IMR-90 (cell line): ENCODE results near the gene ARHGAP8. TPM values are rescaled to one million over a fixed set of nuclear protein-coding genes. Genes with fewer than 3 reads are reported as not detected.

Source experiments
- ATAC-seq: fragments of 200-7000 bp; cut with Tn5 transposase; 2 replicates; pipeline ENCODE4 v1.9.1; 2020; ENCODE audit warnings: low read depth, mild to moderate bottlenecking, moderate library complexity
- BruUV-seq: library from RNA; stranded (reverse); fragments of 400-500 nt; replicated peaks from 2 replicates; lab custom pipeline; 2021; lab: Mats Ljungman, UMichigan
- CTCF ChIA-PET: fragments of 300-600 bp; formaldehyde crosslinking; extraction: SDS; loops from one replicate; lab custom pipeline; 2021; ENCODE audit warnings: antibody characterized with exemption; lab: Yijun Ruan, JAX
- POLR2A ChIA-PET: fragments of 300-600 bp; sonication (Branson Sonifier 250); formaldehyde crosslinking; loops from one replicate; lab custom pipeline; 2022; ENCODE audit warnings: antibody characterized with exemption; ENCODE audit not compliant: unreplicated experiment; lab: Charles Lee
- DNase-seq: peaks from one replicate; pipeline ENCODE4 v3.0.0; 2013
- H2AFZ ChIP-seq: replicated peaks from 2 replicates; pipeline ENCODE3; 2013; ENCODE audit warnings: low read length, mild to moderate bottlenecking; ENCODE audit not compliant: poor library complexity
- H2AK5ac ChIP-seq: 2 replicates; pipeline ENCODE4 v1.6.1; 2013; ENCODE audit warnings: low read depth, low read length, inconsistent platforms
- H2AK9ac ChIP-seq: replicated peaks from 2 replicates; pipeline ENCODE3; 2013; ENCODE audit warnings: mild to moderate bottlenecking, low read depth, low read length, moderate library complexity; ENCODE audit not compliant: poor library complexity
- H2BK120ac ChIP-seq: 2 replicates; pipeline ENCODE4 v1.6.1; 2013; ENCODE audit warnings: low read depth, low read length, inconsistent platforms
- H2BK15ac ChIP-seq: 3 replicates; pipeline ENCODE4 v1.6.1; 2013; ENCODE audit warnings: low read depth, low read length, inconsistent platforms
- H2BK20ac ChIP-seq: 2 replicates; pipeline ENCODE4 v1.6.1; 2013; ENCODE audit warnings: low read depth, mild to moderate bottlenecking, inconsistent platforms, low read length, moderate library complexity
- H2BK5ac ChIP-seq: 2 replicates; pipeline ENCODE4 v1.6.1; 2013; ENCODE audit warnings: mild to moderate bottlenecking, low read depth, low read length, inconsistent platforms; ENCODE audit not compliant: poor library complexity, severe bottlenecking
- H3K14ac ChIP-seq: replicated peaks from 2 replicates; pipeline ENCODE4 v1.6.1; 2013; ENCODE audit warnings: low read depth, low read length, inconsistent platforms
- H3K18ac ChIP-seq: 2 replicates; pipeline ENCODE4 v1.6.1; 2013; ENCODE audit warnings: low read depth, low read length, control low read depth
- H3K23ac ChIP-seq: 2 replicates; pipeline ENCODE4 v1.6.1; 2013; ENCODE audit warnings: low read depth, low read length, inconsistent platforms
- H3K27ac ChIP-seq: 2 replicates; pipeline ENCODE4 v1.5.1; 2013; ENCODE audit warnings: mild to moderate bottlenecking, control low read depth, low read length; ENCODE audit not compliant: insufficient read depth
- H3K27me3 ChIP-seq: 2 replicates; pipeline ENCODE4 v1.6.1; 2013; ENCODE audit warnings: low read length; ENCODE audit not compliant: control insufficient read depth, insufficient read depth
- H3K36me3 ChIP-seq: 2 replicates; pipeline ENCODE4 v1.6.1; 2013; ENCODE audit warnings: low read length, mixed read lengths; ENCODE audit not compliant: control insufficient read depth, insufficient read depth
- H3K4ac ChIP-seq: 2 replicates; pipeline ENCODE4 v1.6.1; 2013; ENCODE audit warnings: low read depth, low read length, inconsistent platforms
- H3K4me1 ChIP-seq: 2 replicates; pipeline ENCODE4 v1.6.1; 2013; ENCODE audit warnings: low read length, mixed read lengths; ENCODE audit not compliant: control insufficient read depth, insufficient read depth
- H3K4me2 ChIP-seq: 2 replicates; pipeline ENCODE4 v1.6.1; 2013; ENCODE audit warnings: low read depth, mild to moderate bottlenecking, control low read depth, low read length, moderate library complexity
- H3K4me3 ChIP-seq: 2 replicates; pipeline ENCODE4 v1.5.1; 2013; ENCODE audit warnings: low read depth, mild to moderate bottlenecking, control low read depth, low read length, moderate library complexity; ENCODE audit not compliant: insufficient read depth
- H3K56ac ChIP-seq: 2 replicates; pipeline ENCODE4 v1.6.1; 2013; ENCODE audit warnings: low read length, inconsistent platforms; ENCODE audit not compliant: insufficient read depth; ENCODE audit errors: extremely low read depth
- H3K79me1 ChIP-seq, 2 experiments: 2 replicates each; pipeline ENCODE4 v1.6.1; 2013; ENCODE audit warnings: low read length in 2 of 2, inconsistent platforms in 1 of 2, low read depth in 1 of 2
- H3K9ac ChIP-seq: 2 replicates; pipeline ENCODE4 v1.6.1; 2013; ENCODE audit warnings: low read depth, low read length, control low read depth
- H3K9me1 ChIP-seq: 2 replicates; pipeline ENCODE4 v1.6.1; 2013; ENCODE audit warnings: low read length, inconsistent platforms; ENCODE audit not compliant: insufficient read depth
- H3K9me3 ChIP-seq: 2 replicates; pipeline ENCODE4 v1.6.1; 2013; ENCODE audit warnings: low read length; ENCODE audit not compliant: control insufficient read depth, insufficient read depth
- H4K20me1 ChIP-seq: 2 replicates; pipeline ENCODE4 v1.6.1; 2013; ENCODE audit warnings: low read length, inconsistent platforms; ENCODE audit not compliant: insufficient read depth
- H4K5ac ChIP-seq: 2 replicates; pipeline ENCODE4 v1.6.1; 2013; ENCODE audit warnings: mild to moderate bottlenecking, low read depth, low read length, control low read depth
- H4K8ac ChIP-seq, 2 experiments: 2 replicates each; pipeline ENCODE4 v1.6.1; 2013; ENCODE audit warnings: low read depth in 2 of 2, low read length in 2 of 2, control low read depth in 1 of 2, inconsistent platforms in 1 of 2
- H4K91ac ChIP-seq: 2 replicates; pipeline ENCODE4 v1.6.1; 2013; ENCODE audit warnings: low read depth, low read length, inconsistent platforms; ENCODE audit not compliant: insufficient read depth
- BHLHE40 ChIP-seq: fragments of 150-350 bp; IDR thresholded peaks from 2 replicates; pipeline ENCODE4 v1.6.1; 2016; ENCODE audit warnings: mild to moderate bottlenecking, low read depth, low read length
- CEBPB ChIP-seq: IDR thresholded peaks from 2 replicates; pipeline ENCODE4 v1.6.1; 2012; ENCODE audit warnings: low read depth, low read length, improper control_type of control experiment
- ELK1 ChIP-seq: fragments of 150-350 bp; IDR thresholded peaks from 2 replicates; pipeline ENCODE4 v1.6.1; 2016; ENCODE audit warnings: low read depth, mild to moderate bottlenecking, low read length, moderate library complexity, borderline replicate concordance
- FOS ChIP-seq: fragments of 150-350 bp; IDR thresholded peaks from 2 replicates; pipeline ENCODE4 v1.6.1; 2016; ENCODE audit warnings: low read depth, low read length
- MAFK ChIP-seq: IDR thresholded peaks from 2 replicates; pipeline ENCODE4 v1.6.1; 2012; ENCODE audit warnings: low read depth, low read length, improper control_type of control experiment
- MXI1 ChIP-seq: IDR thresholded peaks from 2 replicates; pipeline ENCODE4 v1.6.1; 2012; ENCODE audit warnings: low read depth, mild to moderate bottlenecking, low read length, moderate library complexity, borderline replicate concordance
- NFE2L2 ChIP-seq: fragments of 150-350 bp; IDR thresholded peaks from 2 replicates; pipeline ENCODE4 v1.6.1; 2016; ENCODE audit warnings: low read depth, mild to moderate bottlenecking, low read length
- POLR2A ChIP-seq: IDR thresholded peaks from 2 replicates; pipeline ENCODE4 v1.6.1; 2012; ENCODE audit warnings: mild to moderate bottlenecking, low read depth, low read length
- RAD21 ChIP-seq: IDR thresholded peaks from 2 replicates; pipeline ENCODE4 v1.6.1; 2012; ENCODE audit warnings: low read length, improper control_type of control experiment
- RCOR1 ChIP-seq: IDR thresholded peaks from 2 replicates; pipeline ENCODE4 v1.6.1; 2012; ENCODE audit warnings: mild to moderate bottlenecking, low read length, improper control_type of control experiment; ENCODE audit not compliant: insufficient replicate concordance
- RFX5 ChIP-seq: IDR thresholded peaks from 2 replicates; pipeline ENCODE4 v1.8.0; 2012; ENCODE audit warnings: low read depth, mild to moderate bottlenecking, low read length, moderate library complexity
- SMC3 ChIP-seq: fragments of 150-350 bp; IDR thresholded peaks from 2 replicates; pipeline ENCODE4 v1.6.1; 2016; ENCODE audit warnings: low read depth, mild to moderate bottlenecking, antibody characterized with exemption, low read length, moderate library complexity
- USF2 ChIP-seq: fragments of 150-350 bp; IDR thresholded peaks from 2 replicates; pipeline ENCODE4 v1.6.1; 2017; ENCODE audit warnings: mild to moderate bottlenecking, antibody characterized with exemption, low read length, low read depth
- WGBS, 2 experiments: methylation state at CpG; one replicate each; pipeline versions ENCODE4 v1.1.5 to v1.1.7; 2013; ENCODE audit warnings: missing lambda C conversion rate in 2 of 2; ENCODE audit not compliant: insufficient read length in 1 of 2; ENCODE audit errors: extremely low coverage in 2 of 2; 5-methylcytosine and 5-hydroxymethylcytosine counted together
- dilution Hi-C: fragments of 300-500 bp; cut with HindIII; formaldehyde crosslinking; loops from one replicate; pipeline ENCODE4 v1.14.3; 2018; ENCODE audit warnings: low sequenced_read_pairs; ENCODE audit not compliant: unreplicated experiment
- in situ Hi-C: fragments of 300-500 bp; cut with MboI; formaldehyde crosslinking; loops from 3 replicates; pipeline ENCODE4 v1.14.3; 2019; ENCODE audit warnings: low sequenced_read_pairs, inconsistent platforms, mixed read lengths
- intact Hi-C: fragments of 100-400 bp; cut with micrococcal nuclease; formaldehyde crosslinking; loops from 2 replicates; pipeline ENCODE4 v1.10.0; 2022
- polyA plus RNA-seq, 3 experiments: library from polyadenylated mRNA; depleted of rRNA; stranded (reverse); fragments of >200 nt; gene quantifications; 2 replicates each; pipeline ENCODE4 v1.2.3, GENCODE V29; 2012; ENCODE audit warnings: low replicate concordance in 1 of 3
- total RNA-seq: library from RNA; depleted of rRNA; stranded (reverse); fragments of >200 nt; gene quantifications from 2 replicates; pipeline ENCODE4 v1.2.3, GENCODE V29; 2012

Gene ARHGAP8
- total and polyA plus RNA-seq, 2 of the 4 experiments (the other 2 are of a cell fraction), result 0.18 to 0.21 TPM

- CTCF ChIA-PET, result no interaction called here
- H2BK20ac ChIP-seq, result no peak overlapping the region
- H4K5ac ChIP-seq, result no peak overlapping the region
- H3K79me1 ChIP-seq, result no peaks in the 10 kb centered on the region
- H3K9ac ChIP-seq, result no peak overlapping the region
- H4K8ac ChIP-seq, result no peak overlapping the region
- H3K4ac ChIP-seq, result no peak overlapping the region
- no peak for TF ChIP-seq POLR2A
- no peak for TF ChIP-seq MXI1
- TF ChIP-seq BHLHE40, result no peak
- TF ChIP-seq SMC3, result no peak
- no peak for TF ChIP-seq RFX5
- TF ChIP-seq USF2, result no peak
- TF ChIP-seq ELK1, result no peak
- TF ChIP-seq MAFK, result no peak
- TF ChIP-seq NFE2L2, result no peak
- TF ChIP-seq RAD21, result no peak
- TF ChIP-seq RCOR1, result no peak
- TF ChIP-seq FOS, result no peak
- no peak for TF ChIP-seq CEBPB
- peaks cover 3% of the 10 kb centered on the region for H3K9me3 ChIP-seq
- H3K9me1 ChIP-seq, result no peaks in the 10 kb centered on the region
- no peak overlapping the region for H3K27ac ChIP-seq
- BruUV-seq, result no TSS peak
- H4K20me1 ChIP-seq, result no peaks in the 10 kb centered on the region
- H2AFZ ChIP-seq, result no peak overlapping the region
- H2AK9ac ChIP-seq, result no peak overlapping the region
- no peaks in the 10 kb centered on the region for H3K36me3 ChIP-seq
- intact Hi-C loops (no loop called here), dilution Hi-C loops (no loop called here), in situ Hi-C loops (no loop called here)
- H2BK120ac ChIP-seq, result no peak overlapping the region
- no peak for DNase-seq
- no peak overlapping the region for H3K23ac ChIP-seq
- H4K91ac ChIP-seq, result no peak overlapping the region
- H3K27me3 ChIP-seq, result peaks cover 23% of the 10 kb centered on the region
- H3K4me2 ChIP-seq, result no peak overlapping the region
- WGBS, 2 experiments, result 80% methylated on average over 1 of the region's 11 CpGs; no CpG with 5 or more reads in 1 of the 2 experiments
- no peak overlapping the region for H2AK5ac ChIP-seq
- H3K56ac ChIP-seq, result no peak overlapping the region
- POLR2A ChIA-PET, result no interaction called here
- H2BK5ac ChIP-seq, result no peak overlapping the region
- no peak overlapping the region for H3K18ac ChIP-seq
- no peak overlapping the region for H3K4me3 ChIP-seq
- no peak overlapping the region for H2BK15ac ChIP-seq
- H3K4me1 ChIP-seq, result no peaks in the 10 kb centered on the region
- no peak for ATAC-seq
- H3K14ac ChIP-seq, result no peak overlapping the region
These were observed 57.1 kb downstream of the ARHGAP8 start for GRCh38 chr22:44809456-44809855.
